ENCODE results near the gene ZFYVE21.
A peak's percentile ranks its signal among the peaks of the same experiment; 100 is the strongest.
"Not testable (repeated sequence)": the region's sequence is repeated elsewhere in the genome, so short reads cannot be mapped to it uniquely, and the experiment has no call there.

Gene ZFYVE21

GRCh38 chr14:103715052-103716000 is at the start of gene ZFYVE21, which contains the start of gene XRCC3:
Gene ZFYVE21 (plus strand): TSS chr14:103715810. CDS start chr14:103715842, 32 bp downstream.
Gene XRCC3 (minus strand): TSS chr14:103715451. CDS start chr14:103711087, 4,364 bp downstream.
- DNase-seq = peak; percentile 89

GRCh38 chr14:103667671-103668070 is 47.9 kb upstream of the ZFYVE21 start:
- DNase-seq = no peak

DNA sequence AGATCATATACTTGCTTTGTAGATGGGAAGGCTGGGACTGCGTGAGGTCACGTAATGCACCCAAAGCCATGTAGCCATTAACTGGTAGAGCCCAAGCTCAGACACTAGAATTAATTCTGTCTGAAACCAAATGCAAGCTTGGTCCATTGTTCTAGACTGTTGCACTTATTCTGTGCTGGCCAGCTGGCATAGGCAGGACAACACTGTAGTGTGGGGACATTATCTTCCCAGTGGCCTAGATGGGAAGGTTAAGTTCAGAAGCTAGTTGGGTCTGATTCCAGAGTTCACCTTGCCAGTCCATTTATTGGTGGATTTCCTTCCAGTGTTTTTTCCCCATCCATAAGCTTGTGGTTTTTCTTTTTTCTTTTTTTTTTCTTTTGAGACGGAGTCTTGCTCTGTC is 47.5 kb upstream of the ZFYVE21 start:
- DNase-seq = no peak

GRCh38 chr14:103669370-103669769 is 46.2 kb upstream of the ZFYVE21 start:
- no peak for DNase-seq

GRCh38 chr14:103671911-103672310 is 43.7 kb upstream of the ZFYVE21 start:
- DNase-seq = no peak

- no peak for DNase-seq
These were observed 39.7 kb upstream of the ZFYVE21 start for GRCh38 chr14:103675957-103676356.

- DNase-seq = no peak
These were observed 38.5 kb upstream of the ZFYVE21 start for GRCh38 chr14:103676881-103677675.

- no peak for DNase-seq
These were observed 36.3 kb upstream of the ZFYVE21 start for GRCh38 chr14:103679351-103679750.

DNA sequence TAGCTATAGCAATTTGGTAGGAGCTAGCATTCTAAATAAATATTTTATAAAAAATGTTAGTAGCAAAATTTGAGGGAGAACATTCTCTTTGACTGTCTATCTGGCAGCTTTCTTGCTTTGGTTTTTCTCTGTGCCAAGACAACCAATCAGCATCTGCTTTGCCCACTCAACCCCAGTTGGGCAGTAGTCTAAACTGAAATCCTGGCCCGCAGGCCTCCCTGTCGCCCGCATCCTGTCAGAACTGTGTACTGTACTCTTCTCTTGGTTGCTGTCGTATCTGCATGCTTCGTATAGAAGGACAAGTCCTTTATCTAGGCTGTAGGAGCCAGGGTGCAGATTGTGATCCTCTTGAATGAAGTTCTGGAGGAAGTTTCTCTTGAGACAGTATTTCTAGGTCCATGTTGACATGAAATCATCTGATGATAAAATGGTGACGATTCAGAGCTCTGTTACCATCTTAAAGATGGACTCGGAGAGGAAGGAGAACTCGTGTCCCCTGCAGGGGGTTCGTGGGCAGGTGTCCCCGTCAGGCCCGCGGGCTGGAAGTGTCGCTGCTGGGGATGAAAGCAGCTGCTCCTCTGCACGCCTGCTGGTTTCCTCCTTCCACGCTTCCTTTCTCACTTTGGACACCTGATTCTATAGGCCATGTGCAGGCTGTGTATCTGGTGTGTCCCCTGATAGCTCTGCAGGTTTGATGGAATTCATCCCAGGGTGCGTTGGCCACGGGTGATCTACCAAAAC is 34.9 kb upstream of the ZFYVE21 start:
- no peak for DNase-seq

GRCh38 chr14:103683139-103683538 is 32.5 kb upstream of the ZFYVE21 start:
- DNase-seq = no peak

DNA sequence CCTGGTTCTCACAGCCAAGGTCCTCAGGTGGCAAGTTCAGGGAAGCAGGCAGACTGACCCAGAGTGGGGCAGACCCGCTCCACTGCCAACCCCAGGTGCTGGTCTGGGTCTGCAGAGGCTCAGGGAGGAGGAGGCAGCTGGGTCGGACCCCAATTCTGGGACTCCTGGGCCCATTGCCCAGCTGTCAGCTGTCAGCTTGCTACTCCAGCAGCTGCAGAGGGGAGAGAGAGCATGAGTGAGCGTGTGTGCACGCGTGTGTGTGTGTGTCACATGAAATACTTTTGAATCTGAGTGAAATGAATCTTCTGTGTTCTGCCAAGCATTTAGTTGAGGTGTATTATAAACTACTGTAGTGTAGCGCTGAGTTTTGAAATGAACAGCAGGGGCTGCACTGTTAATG is 31.1 kb upstream of the ZFYVE21 start:
- no peak for DNase-seq

- DNase-seq = no peak
These were observed 30.7 kb upstream of the ZFYVE21 start for GRCh38 chr14:103684871-103685270.

- no peak for DNase-seq
These were observed 30.1 kb upstream of the ZFYVE21 start for GRCh38 chr14:103685276-103686211.

DNA sequence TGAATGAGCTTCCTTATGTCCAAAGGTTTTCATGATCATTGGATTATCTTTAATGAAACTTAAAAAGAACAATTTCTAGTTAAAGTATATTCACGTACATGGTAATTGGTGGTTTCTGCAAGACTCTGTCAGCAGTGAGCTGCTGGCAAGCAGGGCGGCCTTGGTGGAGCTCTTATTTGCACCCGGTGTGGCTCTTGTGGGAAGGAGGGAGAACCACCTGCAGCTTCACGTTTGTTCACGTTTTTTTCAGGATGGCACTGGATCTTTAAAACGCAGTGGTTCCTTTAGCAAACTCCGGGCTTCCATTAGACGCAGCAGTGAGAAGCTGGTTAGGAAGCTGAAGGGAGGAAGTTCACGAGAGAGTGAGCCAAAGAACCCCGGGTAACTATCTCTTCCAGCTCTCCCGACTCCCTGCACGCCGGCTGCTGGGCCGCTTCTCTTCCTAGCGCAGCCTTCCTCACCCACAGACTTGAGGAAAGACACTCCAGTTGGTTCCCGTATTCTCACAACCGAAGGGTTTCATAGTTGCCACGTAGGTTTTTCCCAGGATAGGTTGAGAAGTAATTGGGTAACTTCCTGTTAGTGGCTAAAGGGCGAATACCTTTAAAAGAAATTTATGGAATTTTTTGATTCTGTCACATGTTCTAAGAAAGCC is 28.7 kb upstream of the ZFYVE21 start:
- no peak for DNase-seq

DNA sequence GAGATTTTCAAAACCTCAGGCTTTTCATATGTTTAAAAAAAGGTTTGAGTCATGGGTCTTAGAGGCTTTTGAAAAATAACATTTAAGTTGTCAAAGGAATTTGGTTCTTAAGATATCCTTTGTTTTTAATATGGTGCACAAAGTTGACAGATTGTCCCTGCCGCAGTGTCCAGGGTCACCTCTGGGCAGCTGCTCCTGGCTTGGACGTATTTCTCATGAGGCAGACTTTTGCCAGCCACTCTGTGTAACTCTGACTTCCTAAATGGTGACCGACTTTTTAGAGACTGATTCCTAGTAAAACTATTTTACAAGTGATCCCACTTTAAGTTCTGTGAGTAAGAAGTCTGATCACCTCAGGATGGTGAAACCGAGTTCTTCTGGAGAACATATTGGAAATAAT is 27.9 kb upstream of the ZFYVE21 start:
- DNase-seq = no peak

DNA sequence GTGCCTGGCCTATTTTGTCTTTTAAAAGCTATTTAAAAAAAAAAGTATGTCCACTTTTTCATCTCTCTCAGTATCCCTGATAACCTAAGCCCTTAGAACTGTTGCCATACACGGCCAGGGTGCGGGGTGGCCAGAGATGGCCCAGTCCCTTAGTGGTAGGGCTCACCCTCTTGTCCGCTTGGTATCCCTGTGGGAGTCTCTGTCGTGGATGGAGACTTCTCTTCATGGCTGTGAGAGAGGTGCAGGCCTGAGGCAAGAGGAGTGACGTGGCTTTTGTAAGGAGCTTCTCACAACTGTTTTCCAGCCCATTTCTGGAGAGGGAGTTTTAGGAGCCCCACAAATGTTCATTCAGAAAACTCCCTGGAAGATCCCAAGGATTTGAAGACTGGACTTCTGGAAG is 27.2 kb upstream of the ZFYVE21 start:
- no peak for DNase-seq

DNA sequence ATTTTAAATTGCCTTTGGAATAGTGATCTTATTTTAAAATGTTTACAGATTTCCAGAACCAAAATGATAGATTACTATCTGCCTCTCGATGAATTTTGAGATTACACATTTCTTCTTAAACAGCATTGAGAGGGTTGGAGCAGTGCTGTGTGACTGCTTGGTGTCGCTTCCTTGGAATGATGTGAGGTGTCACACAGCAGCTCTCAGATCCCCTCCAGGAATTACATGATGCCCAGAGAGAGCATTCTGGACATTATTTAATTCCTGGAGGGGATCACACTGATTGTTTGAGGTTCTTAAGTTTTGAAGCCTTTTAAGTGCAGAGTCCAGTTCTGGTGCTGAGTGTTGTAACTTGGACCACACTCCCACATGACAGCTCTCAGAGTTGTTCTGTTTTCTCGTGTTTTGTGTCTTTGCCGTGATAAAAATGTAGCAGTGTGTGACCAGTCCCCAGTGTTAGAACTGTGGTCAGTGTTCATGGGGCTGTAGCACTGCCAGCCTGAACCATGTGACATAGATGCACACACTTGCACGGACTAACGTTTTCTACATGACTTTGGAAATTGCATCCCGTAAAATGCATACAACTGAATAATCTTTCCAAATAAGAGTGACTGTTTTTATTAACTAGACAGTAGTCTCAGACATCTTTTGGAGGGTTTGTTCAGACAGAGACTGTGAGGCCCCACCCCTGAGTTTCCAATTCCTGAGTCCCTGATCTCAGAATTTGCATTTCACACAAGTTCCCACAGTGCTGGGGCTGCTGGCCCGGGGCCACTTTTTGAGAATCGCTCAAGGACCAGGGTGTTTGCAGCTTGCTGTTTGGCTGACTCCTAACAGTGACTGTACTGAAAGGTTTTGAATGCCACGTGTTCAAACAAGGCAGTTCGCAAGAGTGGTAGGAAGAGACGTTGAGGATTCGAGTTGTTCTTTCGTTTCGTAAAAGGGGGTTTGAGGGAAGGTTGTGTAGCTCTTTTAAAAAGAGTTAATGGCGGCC is 26.4 kb upstream of the ZFYVE21 start:
- DNase-seq = no peak

DNA sequence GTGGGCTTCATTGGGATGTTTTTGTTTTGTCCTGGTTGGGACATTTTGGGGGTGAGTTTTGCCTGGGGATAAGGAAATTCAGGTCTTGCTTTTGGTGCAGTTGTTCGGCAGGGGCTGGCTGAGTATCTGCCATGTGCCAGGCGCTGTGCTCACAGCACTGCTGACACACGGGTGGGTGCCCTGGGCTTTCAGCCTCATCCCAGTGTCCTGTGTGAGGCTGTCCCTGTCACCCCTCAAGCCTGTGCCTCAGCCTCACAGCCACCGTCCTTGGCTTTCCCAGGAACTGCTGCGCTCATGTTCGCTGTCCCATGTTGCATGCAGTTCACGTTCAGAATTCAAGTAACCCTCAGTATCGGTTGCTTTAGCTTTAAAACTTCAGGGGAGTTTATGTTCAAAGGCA is 25.3 kb upstream of the ZFYVE21 start:
- no peak for DNase-seq

DNA sequence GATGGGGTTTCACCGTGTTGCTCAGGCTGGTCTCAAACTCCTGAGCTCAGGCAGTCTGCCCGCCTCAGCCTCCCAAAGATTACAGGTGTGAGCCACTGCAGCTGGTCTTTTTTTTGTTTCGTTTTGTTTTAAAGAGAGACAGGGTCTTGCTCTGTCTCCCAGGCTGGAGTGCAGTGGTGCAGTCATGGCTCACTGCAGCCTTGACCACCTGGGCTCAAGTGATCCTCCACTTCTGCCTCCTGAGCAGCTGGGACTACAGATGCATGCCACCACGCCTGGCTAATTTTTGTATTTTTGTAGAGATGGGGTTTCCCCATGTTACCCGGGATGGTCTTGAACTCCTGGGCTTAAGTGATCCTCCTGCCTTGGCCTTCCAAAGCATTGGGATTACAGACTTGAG is 24.0 kb upstream of the ZFYVE21 start:
- DNase-seq = not testable (repeated sequence)

GRCh38 chr14:103692159-103692558 is 23.5 kb upstream of the ZFYVE21 start:
- no peak for DNase-seq
